H9 (cell line): ENCODE data around the gene TRABD. TPM values are rescaled to one million over a fixed set of nuclear protein-coding genes. Genes with fewer than 3 reads are reported as not detected.

ENCODE experiments used
- DNase-seq: peaks from one replicate; pipeline ENCODE4 v3.0.0-alpha.2; 2017
- H2AFZ ChIP-seq: one replicate; pipeline ENCODE4 v1.6.1; 2013; ENCODE audit warnings: mild to moderate bottlenecking, low read length, control low read depth, moderate library complexity
- H2AK5ac ChIP-seq: 2 replicates; pipeline ENCODE4 v1.6.1; 2013; ENCODE audit warnings: low read length, control low read depth, mixed read lengths; ENCODE audit not compliant: insufficient read length
- H2BK120ac ChIP-seq: one replicate; pipeline ENCODE4 v1.6.1; 2013; ENCODE audit warnings: low read depth, mild to moderate bottlenecking, low read length, control low read depth, inconsistent platforms; ENCODE audit not compliant: poor library complexity, severe bottlenecking
- H2BK12ac ChIP-seq: 2 replicates; pipeline ENCODE4 v1.6.1; 2013; ENCODE audit warnings: low read length, control low read depth, mixed read lengths, low read depth; ENCODE audit not compliant: insufficient read length
- H2BK15ac ChIP-seq: 2 replicates; pipeline ENCODE4 v1.6.1; 2013; ENCODE audit warnings: low read depth, low read length, control low read depth
- H2BK20ac ChIP-seq: one replicate; pipeline ENCODE4 v1.6.1; 2013; ENCODE audit warnings: low read depth, mild to moderate bottlenecking, low read length, control low read depth, inconsistent platforms; ENCODE audit not compliant: poor library complexity, severe bottlenecking
- H2BK5ac ChIP-seq: 2 replicates; pipeline ENCODE4 v1.6.1; 2013; ENCODE audit warnings: low read length, control low read depth, mixed read lengths; ENCODE audit not compliant: insufficient read length
- H3K14ac ChIP-seq: 2 replicates; pipeline ENCODE4 v1.6.1; 2013; ENCODE audit warnings: low read length, control low read depth; ENCODE audit not compliant: insufficient read depth
- H3K18ac ChIP-seq: 2 replicates; pipeline ENCODE4 v1.6.1; 2013; ENCODE audit warnings: low read depth, mild to moderate bottlenecking, mixed read lengths, low read length, control low read depth; ENCODE audit not compliant: insufficient read length
- H3K23ac ChIP-seq: 2 replicates; pipeline ENCODE4 v1.6.1; 2013; ENCODE audit warnings: low read length, control low read depth, mixed read lengths, low read depth; ENCODE audit not compliant: insufficient read length
- H3K23me2 ChIP-seq: 2 replicates; pipeline ENCODE4 v1.6.1; 2013; ENCODE audit warnings: low read depth, mild to moderate bottlenecking, mixed read lengths, low read length, control low read depth; ENCODE audit not compliant: insufficient read length, poor library complexity, severe bottlenecking
- H3K27ac ChIP-seq: 2 replicates; pipeline ENCODE4 v1.5.1; 2013; ENCODE audit warnings: low read length, control low read depth, mixed read lengths, low read depth; ENCODE audit not compliant: insufficient read length
- H3K27me3 ChIP-seq: 2 replicates; pipeline ENCODE4 v1.6.1; 2013; ENCODE audit warnings: low read length, control low read depth, inconsistent platforms; ENCODE audit not compliant: insufficient read depth
- H3K4ac ChIP-seq: 2 replicates; pipeline ENCODE4 v1.6.1; 2013; ENCODE audit warnings: low read depth, mild to moderate bottlenecking, control low read depth, inconsistent platforms, low read length, moderate library complexity
- H3K4me1 ChIP-seq: 2 replicates; pipeline ENCODE4 v1.6.1; 2013; ENCODE audit warnings: low read length, control low read depth, inconsistent platforms; ENCODE audit not compliant: insufficient read depth
- H3K4me2 ChIP-seq: 2 replicates; pipeline ENCODE4 v1.6.1; 2013; ENCODE audit warnings: low read length, control low read depth, mixed read lengths; ENCODE audit not compliant: insufficient read length, insufficient read depth
- H3K56ac ChIP-seq: 2 replicates; pipeline ENCODE4 v1.6.1; 2013; ENCODE audit warnings: low read depth, mild to moderate bottlenecking, mixed read lengths, low read length, control low read depth; ENCODE audit not compliant: insufficient read length
- H3K79me1 ChIP-seq: 2 replicates; pipeline ENCODE4 v1.6.1; 2013; ENCODE audit warnings: low read depth, mild to moderate bottlenecking, moderate library complexity, low read length, control low read depth, inconsistent platforms; ENCODE audit not compliant: insufficient read depth, poor library complexity, severe bottlenecking
- H3K79me2 ChIP-seq: 2 replicates; pipeline ENCODE4 v1.6.1; 2013; ENCODE audit warnings: low read length, control low read depth, inconsistent platforms; ENCODE audit not compliant: insufficient read depth
- H3K9ac ChIP-seq: 2 replicates; pipeline ENCODE4 v1.6.1; 2013; ENCODE audit warnings: low read length, control low read depth, mixed read lengths; ENCODE audit not compliant: insufficient read length; ENCODE audit errors: extremely low read depth
- H3K9me3 ChIP-seq: one replicate; pipeline ENCODE4 v1.6.1; 2013; ENCODE audit warnings: low read depth, low read length, inconsistent platforms; ENCODE audit not compliant: control insufficient read depth
- H3T11ph ChIP-seq: one replicate; pipeline ENCODE4 v1.6.1; 2013; ENCODE audit warnings: mild to moderate bottlenecking, low read length, control low read depth, inconsistent platforms
- H4K20me1 ChIP-seq: one replicate; pipeline ENCODE4 v1.6.1; 2013; ENCODE audit not compliant: control insufficient read depth, insufficient read length, insufficient read depth
- H4K5ac ChIP-seq: 2 replicates; pipeline ENCODE4 v1.6.1; 2013; ENCODE audit warnings: low read depth, mild to moderate bottlenecking, mixed read lengths, low read length, control low read depth; ENCODE audit not compliant: insufficient read length
- H4K8ac ChIP-seq: replicated peaks from 2 replicates; pipeline ENCODE4 v1.6.1; 2013; ENCODE audit warnings: low read length, control low read depth, mixed read lengths, low read depth; ENCODE audit not compliant: insufficient read length
- H4K91ac ChIP-seq: 2 replicates; pipeline ENCODE4 v1.6.1; 2013; ENCODE audit warnings: low read depth, mild to moderate bottlenecking, moderate library complexity, mixed read lengths, low read length, control low read depth; ENCODE audit not compliant: insufficient read length
- H3K27ac Mint-ChIP-seq, 3 experiments: 2 replicates in 2 of 3; 3 replicates in 1 of 3; pipeline ENCODE4 v1.8.0; 2020 to 2021; ENCODE audit warnings: mixed read lengths in 3 of 3, mild to moderate bottlenecking in 1 of 3, moderate library complexity in 1 of 3
- H3K27me3 Mint-ChIP-seq: 2 replicates; pipeline ENCODE4 v1.8.0; 2021; ENCODE audit warnings: low read depth, mild to moderate bottlenecking, moderate library complexity, mixed read lengths
- H3K36me3 Mint-ChIP-seq, 3 experiments: 2 replicates in 2 of 3; 3 replicates in 1 of 3; pipeline ENCODE4 v1.8.0; 2020 to 2021; ENCODE audit warnings: low read depth in 3 of 3, mixed read lengths in 3 of 3; ENCODE audit not compliant: insufficient read depth in 1 of 3
- H3K4me1 Mint-ChIP-seq, 2 experiments: 2 replicates each; pipeline ENCODE4 v1.8.0; 2020; ENCODE audit warnings: mixed read lengths in 2 of 2
- H3K4me3 Mint-ChIP-seq, 2 experiments: 2 replicates in 1 of 2; 3 replicates in 1 of 2; pipeline ENCODE4 v1.8.0; 2020 to 2021; ENCODE audit warnings: mild to moderate bottlenecking in 2 of 2, mixed read lengths in 2 of 2, moderate library complexity in 1 of 2
- H3K9me3 Mint-ChIP-seq, 2 experiments: 2 replicates in 1 of 2; 3 replicates in 1 of 2; pipeline ENCODE4 v1.8.0; 2020; ENCODE audit warnings: mild to moderate bottlenecking in 2 of 2, mixed read lengths in 2 of 2, moderate library complexity in 1 of 2
- CTCF ChIP-seq: fragments of 200-600 bp; sonication (generic); conservative IDR thresholded peaks from 3 replicates; pipeline ENCODE4 v1.8.0; 2021; ENCODE audit warnings: antibody characterized with exemption, mild to moderate bottlenecking
- WGBS: extraction: QIAGEN DNeasy Blood & Tissue Kit; methylation state at CpG from one replicate; pipeline ENCODE4 v1.1.7; 2013; ENCODE audit warnings: missing lambda C conversion rate, low lambda C conversion rate, mixed read lengths; ENCODE audit not compliant: insufficient read length; ENCODE audit errors: extremely low coverage; 5-methylcytosine and 5-hydroxymethylcytosine counted together
- total RNA-seq: library from RNA; stranded (reverse); gene quantifications from 2 replicates; pipeline ENCODE4 v1.2.1, GENCODE V29; 2021

The TRABD gene
- total RNA-seq, 1 experiment from 2014 or later = 47.8 TPM

DNA sequence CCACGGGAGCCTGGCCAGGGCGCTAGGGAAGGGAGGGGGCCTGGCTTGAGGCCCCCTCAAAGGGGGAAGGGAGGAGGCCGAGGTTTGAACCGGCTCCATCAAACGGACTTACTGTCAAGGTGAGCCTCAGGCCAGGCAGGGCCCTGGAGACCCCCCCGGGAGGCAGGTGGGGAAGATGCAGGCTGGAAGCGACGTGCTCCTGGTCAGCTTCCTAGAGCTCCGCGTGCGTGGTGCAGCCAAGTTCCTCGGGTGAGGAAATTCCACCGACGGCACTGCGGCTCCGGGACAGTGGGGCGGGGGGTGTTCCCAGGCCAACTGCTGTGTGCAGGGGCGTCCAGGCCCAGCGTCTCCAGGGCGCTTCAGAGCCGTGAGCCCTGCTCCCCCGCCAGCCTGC is 7.2 kb upstream of the TRABD start:
- Histone ChIP-seq H3K18ac (no peak overlapping the region), H3K56ac (no peak overlapping the region), H2AK5ac (no peak overlapping the region), H4K5ac (no peak overlapping the region), H2BK120ac (no peak overlapping the region), H3K4ac (no peak overlapping the region), H2BK15ac (no peak overlapping the region), H4K20me1 (no peaks in the 10 kb centered on the region), H2BK20ac (no peak overlapping the region), H3K4me1 (no peaks in the 10 kb centered on the region), H4K91ac (no peak overlapping the region), H3K27me3 (no peaks in the 10 kb centered on the region; the same call in 1 of the 2 replicates), H3K23ac (no peak overlapping the region), H3K14ac (no peak overlapping the region), H3K27ac (no peak overlapping the region), H3K23me2 (no peaks in the 10 kb centered on the region), H4K8ac (no peak overlapping the region), H3K4me2 (no peak overlapping the region), H3K79me2 (no peaks in the 10 kb centered on the region), H3K79me1 (no peaks in the 10 kb centered on the region), H3T11ph (no peak overlapping the region), H3K9ac (no peak overlapping the region), H2AFZ (no peak overlapping the region), H3K9me3 (no peaks in the 10 kb centered on the region), H2BK12ac (no peak overlapping the region), H2BK5ac (no peak overlapping the region)
- no peak for DNase-seq
- H3K27ac Mint-ChIP-seq = no peak overlapping the region
- no peak for TF ChIP-seq CTCF
- no CpG with 5 or more reads among the region's 22 CpGs for WGBS
- H3K27me3 Mint-ChIP-seq = no peaks in the 10 kb centered on the region
- peaks cover 0 to 14% (median 4%) of the 10 kb centered on the region in 3 experiments; a peak in 5 of 7 replicates for H3K36me3 Mint-ChIP-seq
- H3K4me3 Mint-ChIP-seq = no peak overlapping the region
- no peaks in the 10 kb centered on the region; a peak in 2 of 5 replicates for H3K9me3 Mint-ChIP-seq
- H3K4me1 Mint-ChIP-seq = no peaks in the 10 kb centered on the region; a peak in 1 of 4 replicates
